Esophagus muscularis mucosa (tissue), 4 donors: Measurements from ENCODE around the gene ELF2.

Experiments used
- EP300 ChIP-seq: sonication (generic); formaldehyde crosslinking; IDR thresholded peaks from one replicate; pipeline ENCODE4 v1.6.1; 2017; ENCODE audit warnings: antibody characterized with exemption
- POLR2A ChIP-seq: fragments of 450-650 bp; IDR thresholded peaks from one replicate; pipeline ENCODE4 v1.6.1; 2017; ENCODE audit warnings: antibody characterized with exemption, moderate library complexity, mild to moderate bottlenecking, low read depth
- POLR2AphosphoS5 ChIP-seq, 2 donors: sonication (generic); formaldehyde crosslinking; IDR thresholded peaks; one replicate each; pipeline ENCODE4 v1.6.1; 2017; ENCODE audit warnings: antibody characterized with exemption in 2 of 2
- TF ChIP-seq, protein P1 (sequence below), 3 experiments: fragments of 200-600 bp in 2 of 3; fragments of 450-650 bp in 1 of 3; sonication (generic) in 2 of 3; IDR thresholded peaks; one replicate each; pipeline ENCODE4 v1.5.1; 2017 to 2019; ENCODE audit warnings: antibody characterized with exemption in 3 of 3, mild to moderate bottlenecking in 2 of 3, moderate library complexity in 1 of 3

DNA sequence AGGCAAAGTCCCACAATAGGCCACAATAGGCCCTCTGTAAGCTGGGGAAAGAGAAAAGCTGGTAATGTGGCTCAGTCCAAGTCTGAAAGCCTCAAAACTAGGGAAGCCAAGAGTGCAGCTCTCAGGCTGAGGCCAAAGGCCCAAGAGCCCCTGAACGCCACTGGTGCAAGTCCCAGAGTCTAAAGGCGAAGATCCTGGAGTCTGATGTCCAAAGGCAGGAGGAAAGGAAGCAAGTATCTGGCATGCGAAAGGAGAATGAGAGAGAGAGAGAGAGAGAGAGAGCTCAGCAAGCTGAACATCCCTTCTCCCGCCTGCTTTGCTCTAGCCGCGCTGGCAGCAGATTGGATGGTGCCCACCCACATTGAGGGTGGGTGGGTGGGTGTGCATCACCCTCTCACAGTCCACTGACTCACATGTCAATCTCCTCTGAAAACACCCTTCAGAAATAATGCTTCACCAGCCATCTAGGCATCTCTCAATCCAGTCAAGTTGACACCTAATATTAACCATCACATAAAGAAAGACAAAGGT, 30.9 kb upstream of the ELF2 start:
- TF ChIP-seq, protein P1, sequence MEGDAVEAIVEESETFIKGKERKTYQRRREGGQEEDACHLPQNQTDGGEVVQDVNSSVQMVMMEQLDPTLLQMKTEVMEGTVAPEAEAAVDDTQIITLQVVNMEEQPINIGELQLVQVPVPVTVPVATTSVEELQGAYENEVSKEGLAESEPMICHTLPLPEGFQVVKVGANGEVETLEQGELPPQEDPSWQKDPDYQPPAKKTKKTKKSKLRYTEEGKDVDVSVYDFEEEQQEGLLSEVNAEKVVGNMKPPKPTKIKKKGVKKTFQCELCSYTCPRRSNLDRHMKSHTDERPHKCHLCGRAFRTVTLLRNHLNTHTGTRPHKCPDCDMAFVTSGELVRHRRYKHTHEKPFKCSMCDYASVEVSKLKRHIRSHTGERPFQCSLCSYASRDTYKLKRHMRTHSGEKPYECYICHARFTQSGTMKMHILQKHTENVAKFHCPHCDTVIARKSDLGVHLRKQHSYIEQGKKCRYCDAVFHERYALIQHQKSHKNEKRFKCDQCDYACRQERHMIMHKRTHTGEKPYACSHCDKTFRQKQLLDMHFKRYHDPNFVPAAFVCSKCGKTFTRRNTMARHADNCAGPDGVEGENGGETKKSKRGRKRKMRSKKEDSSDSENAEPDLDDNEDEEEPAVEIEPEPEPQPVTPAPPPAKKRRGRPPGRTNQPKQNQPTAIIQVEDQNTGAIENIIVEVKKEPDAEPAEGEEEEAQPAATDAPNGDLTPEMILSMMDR (IDR thresholded peaks at IDR 0.05): no peak
- TF ChIP-seq POLR2A (no peak), POLR2AphosphoS5 (IDR thresholded peaks at IDR 0.05) (no peak), EP300 (no peak)
